HG02885 (cell line): ENCODE data around the gene NABP2.
"Not testable (repeated sequence)": the region's sequence is repeated elsewhere in the genome, so short reads cannot be mapped to it uniquely, and the experiment has no call there.

ENCODE experiments used
- ATAC-seq: cut with Tn5 transposase; IDR thresholded peaks from one replicate; pipeline ENCODE4 v1.9.1; 2021; ENCODE audit warnings: mild to moderate bottlenecking; ENCODE audit not compliant: unreplicated experiment, poor library complexity

The NABP2 gene

GRCh38 chr12:56224102-56224701 lies at the start of gene NABP2:
TSS of gene NABP2 (plus strand) at chr12:56224342. CDS start at chr12:56224857, 515 bp downstream.
- peak; percentile 74 for ATAC-seq

DNA sequence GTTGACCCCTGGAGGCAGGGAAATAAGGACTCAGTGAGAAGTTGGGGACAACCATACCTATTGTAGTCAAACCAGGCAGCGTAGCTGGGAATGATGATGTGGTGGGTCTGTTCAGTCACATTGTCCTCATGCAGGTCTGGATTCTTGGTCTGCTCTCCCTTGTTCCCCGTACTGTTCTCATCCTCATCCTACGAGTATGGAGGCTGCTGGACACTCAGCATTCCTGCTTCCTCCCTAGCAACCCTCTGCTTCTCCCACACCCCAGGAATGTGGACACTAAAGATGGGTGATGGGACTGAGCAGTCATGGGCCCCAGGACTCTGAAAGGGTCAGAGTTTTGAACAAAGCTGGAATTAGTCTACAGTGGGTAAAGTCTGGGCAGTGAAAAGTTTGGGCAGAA lies 45.8 kb upstream of the NABP2 start:
- ATAC-seq: no peak

DNA sequence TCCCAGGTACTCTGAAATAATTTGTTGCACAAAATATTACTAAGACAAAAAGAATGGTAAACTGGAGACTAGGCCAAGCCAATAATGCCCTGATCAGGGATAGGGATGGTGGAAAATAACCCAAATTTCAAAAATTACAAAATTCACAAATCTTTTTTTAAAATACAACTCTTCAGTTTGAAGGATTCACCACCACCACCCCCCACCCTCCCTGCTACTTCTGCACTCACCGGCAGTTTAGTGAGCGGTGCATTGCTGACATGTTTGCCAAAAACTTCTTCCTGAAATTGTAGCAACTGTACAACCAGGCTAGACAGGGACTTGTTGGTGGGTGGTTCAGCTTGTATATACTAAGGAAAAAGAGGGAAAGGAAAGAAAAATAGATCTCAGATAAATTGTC lies 37.2 kb upstream of the NABP2 start:
- ATAC-seq: no peak

DNA sequence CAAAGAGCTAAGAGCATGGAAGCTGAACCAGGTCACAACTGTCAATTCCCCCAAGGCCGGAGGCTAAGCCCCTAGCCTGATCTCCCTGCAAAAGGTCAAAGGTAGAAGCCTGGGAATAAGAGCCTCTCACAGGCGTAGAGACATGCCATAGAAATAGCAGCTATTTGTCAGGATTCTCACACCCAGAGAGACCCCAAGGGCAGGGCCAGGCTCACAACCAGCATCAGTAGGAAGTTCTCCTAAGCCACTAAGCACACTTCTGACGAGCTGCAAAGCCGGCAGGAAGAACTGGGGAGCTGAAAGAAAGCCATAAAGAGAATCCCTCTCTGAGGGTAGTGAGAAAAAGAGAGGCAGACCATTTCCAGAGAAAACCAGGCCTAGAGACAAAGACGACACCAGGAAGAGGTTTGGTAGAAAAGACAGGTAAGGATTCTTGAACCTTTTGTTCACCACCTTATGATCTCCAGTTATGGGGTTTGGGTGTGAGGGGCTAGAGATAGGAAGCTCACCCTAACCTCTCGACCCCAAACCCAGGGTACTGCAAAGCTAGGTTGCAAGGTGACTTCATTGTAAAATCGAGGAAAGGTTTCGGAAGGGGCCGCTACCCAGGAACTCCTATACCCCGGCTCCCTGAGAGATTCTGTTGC lies 35.9 kb upstream of the NABP2 start:
- no peak for ATAC-seq

GRCh38 chr12:56188778-56189098 lies 35.4 kb upstream of the NABP2 start:
- no peak for ATAC-seq

- ATAC-seq: peak; percentile 86
These were observed 34.8 kb upstream of the NABP2 start, which contains the start of gene SMARCC2 for GRCh38 chr12:56189099-56189917. TSS of gene SMARCC2 (minus strand) at chr12:56189483. CDS start at chr12:56189461, 22 bp downstream.

DNA sequence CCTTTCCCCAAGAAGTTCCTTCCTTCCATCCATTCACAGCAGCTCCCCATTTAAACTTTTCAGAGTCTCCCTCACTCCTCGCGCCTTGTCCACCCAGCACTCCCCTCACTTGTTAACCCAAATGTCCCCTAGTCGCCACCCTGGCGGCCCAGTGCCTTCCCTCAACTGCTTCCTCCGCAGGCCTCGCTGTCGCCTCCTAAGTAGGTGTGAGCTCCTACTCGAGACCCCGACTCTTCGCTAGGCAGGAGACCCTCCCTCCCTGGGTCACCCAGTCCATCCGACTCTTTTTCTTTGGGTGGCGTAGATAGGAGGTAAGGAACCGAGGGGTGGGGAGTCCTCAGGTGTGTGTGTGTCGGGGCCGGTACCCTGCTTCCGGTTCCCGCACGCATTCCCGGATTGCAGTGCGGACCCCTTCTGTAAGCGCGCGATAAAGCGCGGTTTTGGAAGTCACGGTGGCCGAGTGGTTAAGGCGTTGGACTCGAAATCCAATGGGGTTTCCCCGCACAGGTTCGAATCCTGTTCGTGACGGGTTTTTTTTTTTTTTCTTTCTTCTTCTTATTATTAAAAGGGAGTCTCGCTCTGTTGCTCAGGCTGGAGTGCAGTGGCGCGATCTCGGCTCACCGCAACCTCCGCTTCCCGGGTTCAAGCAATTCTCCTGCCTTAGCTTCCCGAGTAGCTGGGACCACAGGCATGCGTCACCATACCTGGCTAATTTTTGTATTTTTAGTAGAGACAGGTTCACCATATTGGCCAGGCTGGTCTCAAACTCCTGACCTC lies 34.0 kb upstream of the NABP2 start:
- peak; percentile 33 for ATAC-seq

GRCh38 chr12:56190695-56191155 lies 33.4 kb upstream of the NABP2 start:
- no peak for ATAC-seq

- no peak for ATAC-seq
These were observed 31.6 kb upstream of the NABP2 start for GRCh38 chr12:56192582-56192981.

- no peak for ATAC-seq
These were observed 31.0 kb upstream of the NABP2 start for GRCh38 chr12:56193025-56193578.

DNA sequence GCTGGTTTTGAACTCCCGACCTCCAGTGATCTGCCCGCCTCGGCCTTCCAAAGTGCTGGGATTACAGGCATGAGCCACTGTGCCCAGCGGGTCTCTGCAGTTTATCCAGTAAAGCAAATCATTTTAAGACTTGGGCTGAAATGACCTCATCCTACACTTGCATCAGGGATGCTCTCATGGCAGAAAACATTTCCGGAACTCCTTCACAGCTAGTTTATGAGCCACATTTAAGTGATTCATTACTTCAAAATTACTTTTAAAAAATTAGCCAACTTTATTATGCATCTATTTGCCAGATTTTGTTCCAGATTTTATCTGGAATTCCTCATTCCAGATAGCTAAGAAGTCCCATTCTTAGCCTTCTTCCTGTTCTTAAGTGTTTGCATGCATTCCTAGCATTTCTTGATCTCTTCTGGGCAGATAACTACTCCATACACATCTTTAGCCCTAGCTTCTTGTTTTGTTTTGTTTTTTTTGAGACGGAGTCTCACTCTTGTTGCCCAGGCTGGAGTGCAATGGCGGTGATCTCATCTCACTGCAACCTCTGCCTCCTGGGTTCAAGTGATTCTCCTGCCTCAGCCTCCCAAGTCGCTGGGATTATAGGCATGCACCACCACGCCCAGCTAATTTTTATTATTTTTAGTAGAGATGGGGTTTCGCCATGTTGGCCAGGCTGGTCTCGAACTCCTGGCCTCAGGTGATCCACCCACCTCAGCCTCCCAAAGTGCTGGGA lies 27.2 kb upstream of the NABP2 start:
- not testable (repeated sequence) for ATAC-seq

- ATAC-seq: no peak
These were observed 26.1 kb upstream of the NABP2 start for GRCh38 chr12:56197921-56198635.

GRCh38 chr12:56198836-56199235 lies 25.3 kb upstream of the NABP2 start:
- no peak for ATAC-seq

DNA sequence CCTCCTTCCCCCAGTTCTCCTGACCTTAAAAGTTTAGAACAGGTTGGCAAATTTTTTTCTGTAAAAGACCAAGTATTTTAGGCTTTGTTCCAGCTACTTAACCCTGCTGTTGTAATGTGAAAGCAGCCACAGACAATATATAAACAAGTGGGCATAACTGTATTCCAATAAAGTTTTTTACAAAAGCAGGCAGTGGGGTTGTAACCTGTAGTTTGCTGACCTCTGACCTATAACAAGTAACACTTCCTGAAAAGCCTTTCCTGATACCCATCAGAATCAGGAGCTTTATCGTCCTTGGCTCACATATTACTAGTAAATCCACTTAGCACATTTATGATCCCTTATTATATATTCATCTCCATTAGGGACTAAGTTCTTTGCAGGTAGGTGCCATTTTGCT lies 21.8 kb upstream of the NABP2 start:
- ATAC-seq: no peak

- ATAC-seq: no peak
These were observed 21.3 kb upstream of the NABP2 start for GRCh38 chr12:56202838-56203237.

- no peak for ATAC-seq
These were observed 19.9 kb upstream of the NABP2 start for GRCh38 chr12:56204275-56204674.

GRCh38 chr12:56205445-56205844 lies 18.7 kb upstream of the NABP2 start:
- no peak for ATAC-seq

DNA sequence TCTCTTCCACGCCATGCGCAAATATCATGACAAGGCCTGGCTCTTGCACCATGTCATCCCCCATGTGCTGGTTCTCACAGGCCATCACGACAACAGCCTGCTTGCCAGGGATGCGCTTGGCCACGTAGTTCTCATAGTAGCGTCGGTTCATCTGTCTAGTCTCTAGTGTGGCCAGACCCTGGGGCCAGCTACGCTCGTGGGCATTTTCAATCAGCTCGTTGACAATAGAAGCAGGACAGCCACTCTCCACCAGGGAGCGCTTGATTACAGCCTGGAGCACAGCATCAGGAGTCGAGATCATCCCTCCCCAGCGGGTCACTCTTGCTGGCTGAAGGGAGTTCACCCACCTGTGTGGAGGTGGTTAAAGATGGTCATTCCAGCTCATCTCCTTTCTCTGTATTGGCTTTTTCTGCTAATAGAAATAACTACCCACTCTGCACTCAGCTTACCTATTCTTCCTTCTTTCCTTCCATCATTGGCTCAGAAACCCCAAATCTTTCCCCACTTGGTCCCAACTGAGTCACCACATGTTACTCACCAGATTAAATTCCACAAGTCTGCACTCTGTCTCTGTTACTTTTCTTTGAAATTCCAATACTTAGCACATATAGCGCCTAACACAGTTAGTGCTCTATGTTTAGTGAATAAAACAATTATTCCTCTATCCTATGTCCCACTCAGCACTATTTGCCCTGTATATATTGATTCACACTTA lies 17.5 kb upstream of the NABP2 start:
- ATAC-seq: no peak
